Skeletal muscle cell (primary cell): Measurements from ENCODE around the gene SNX6.
"Not testable (repeated sequence)": the region's sequence is repeated elsewhere in the genome, so short reads cannot be mapped to it uniquely, and the experiment has no call there.

Source experiments
- DNase-seq: peaks from one replicate; pipeline ENCODE4 v3.0.0-alpha.2; 2010; ENCODE audit warnings: low read depth
- H3K4me3 ChIP-seq: 2 replicates; pipeline ENCODE4 v1.5.1; 2011; ENCODE audit warnings: low read depth, mild to moderate bottlenecking, control low read depth, low read length, moderate library complexity

SNX6 gene

DNA sequence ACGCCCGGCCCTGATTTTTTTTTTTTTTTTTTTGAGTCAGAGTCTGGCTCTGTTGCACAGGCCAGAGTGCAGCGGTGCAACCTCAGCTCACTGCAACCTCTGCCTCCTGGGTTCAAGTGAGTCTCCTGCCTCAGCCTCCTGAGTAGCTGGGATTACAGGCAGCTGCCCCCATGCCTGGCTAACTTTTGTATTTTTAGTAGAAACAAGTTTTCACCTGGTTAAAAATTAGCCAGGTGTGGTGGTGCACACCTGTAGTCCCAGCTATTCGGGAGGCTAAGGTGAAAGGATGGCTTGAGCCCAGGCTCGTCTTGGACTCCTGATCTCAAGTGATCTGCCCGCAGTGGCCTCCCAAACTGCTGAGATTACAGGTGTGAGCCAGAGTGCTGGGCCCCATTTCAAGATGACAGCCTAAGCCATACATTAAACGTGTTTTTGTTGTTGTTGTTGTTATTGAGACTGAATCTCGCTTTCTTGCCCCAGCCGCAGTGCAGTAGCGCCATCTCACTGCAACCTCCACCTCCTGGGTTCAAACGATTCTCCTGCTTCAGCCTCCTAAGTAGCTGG, 47.7 kb downstream of the SNX6 start:
- no peak for DNase-seq
- H3K4me3 ChIP-seq = no peak overlapping the region

DNA sequence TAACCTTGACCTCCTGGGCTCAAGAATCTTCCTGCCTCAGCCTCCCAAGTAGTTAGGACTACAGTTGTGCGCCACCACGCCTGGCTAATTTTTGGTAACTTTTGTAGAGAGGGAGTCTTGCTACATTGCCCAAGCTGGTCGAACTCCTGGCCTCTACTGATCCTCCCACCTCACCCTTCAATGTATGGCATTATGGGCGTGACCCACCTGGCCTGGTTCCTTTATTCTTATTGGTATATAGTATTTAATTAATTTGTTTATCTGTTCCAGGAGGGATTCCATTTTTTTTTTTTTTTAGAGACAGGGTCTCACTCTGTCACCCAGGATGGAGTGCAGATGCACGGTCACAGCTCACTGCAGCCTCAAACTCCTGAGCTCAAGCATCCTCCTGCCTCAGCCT, 49.6 kb downstream of the SNX6 start:
- no peak overlapping the region for H3K4me3 ChIP-seq
- no peak for DNase-seq

DNA sequence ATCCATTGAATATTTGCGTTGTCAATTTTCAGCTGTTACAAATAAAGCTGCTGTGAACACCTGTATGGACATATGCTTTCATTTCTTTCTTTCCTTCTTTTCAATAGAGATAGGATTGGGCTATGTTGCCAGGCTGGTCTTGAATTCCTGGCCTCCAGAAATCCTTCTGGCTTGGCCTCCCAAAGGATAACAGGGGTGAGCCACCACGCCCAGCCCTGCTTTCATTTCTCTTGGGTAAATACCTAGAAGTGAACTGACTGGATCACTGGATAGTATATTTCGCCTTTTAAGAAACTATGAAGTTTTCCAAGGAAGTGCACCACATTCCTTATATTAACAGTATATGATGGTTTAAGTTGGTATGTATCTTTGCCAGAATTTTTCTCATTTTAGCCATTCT, 58.2 kb downstream of the SNX6 start:
- DNase-seq = no peak
- no peak overlapping the region for H3K4me3 ChIP-seq

DNA sequence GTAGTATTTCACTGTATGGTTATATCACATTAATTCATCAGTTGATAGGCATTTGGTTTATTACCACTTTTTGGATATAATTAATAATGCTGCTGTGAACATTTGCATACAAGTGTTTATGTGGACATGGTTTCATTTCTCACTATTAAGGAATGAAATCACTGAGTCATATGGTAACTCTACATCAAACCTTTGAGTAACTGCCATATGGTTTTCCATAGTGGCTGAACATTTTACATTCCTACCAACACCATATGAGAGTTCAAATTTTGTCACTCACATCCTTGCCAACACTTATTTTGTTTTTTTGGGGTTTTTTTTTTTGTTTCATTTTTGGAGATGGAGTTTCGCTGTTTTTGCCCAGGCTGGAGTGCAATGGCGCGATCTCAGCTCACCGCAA, 60.2 kb downstream of the SNX6 start:
- H3K4me3 ChIP-seq = no peak overlapping the region
- DNase-seq = no peak

DNA sequence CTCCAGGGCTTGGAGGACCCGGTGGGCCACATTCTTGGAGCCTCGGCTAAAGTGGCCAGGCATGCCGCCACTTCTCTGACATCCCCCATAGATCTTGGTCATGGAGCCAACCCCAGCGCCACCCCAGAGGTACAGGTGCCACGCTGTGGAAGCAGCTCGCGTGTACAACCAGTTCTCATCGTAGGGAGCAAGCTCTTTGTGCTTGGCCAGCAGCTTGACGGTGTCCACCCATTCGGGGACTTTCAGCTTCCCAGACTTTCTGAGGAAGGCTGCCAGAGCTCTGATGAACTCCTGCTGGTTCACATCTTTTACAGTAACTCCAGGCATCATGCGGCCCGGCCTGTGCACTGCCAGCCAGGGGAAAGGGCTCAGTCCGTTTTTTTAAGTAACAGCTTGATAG, 61.1 kb downstream of the SNX6 start:
- DNase-seq = no peak
- H3K4me3 ChIP-seq = no peak overlapping the region

DNA sequence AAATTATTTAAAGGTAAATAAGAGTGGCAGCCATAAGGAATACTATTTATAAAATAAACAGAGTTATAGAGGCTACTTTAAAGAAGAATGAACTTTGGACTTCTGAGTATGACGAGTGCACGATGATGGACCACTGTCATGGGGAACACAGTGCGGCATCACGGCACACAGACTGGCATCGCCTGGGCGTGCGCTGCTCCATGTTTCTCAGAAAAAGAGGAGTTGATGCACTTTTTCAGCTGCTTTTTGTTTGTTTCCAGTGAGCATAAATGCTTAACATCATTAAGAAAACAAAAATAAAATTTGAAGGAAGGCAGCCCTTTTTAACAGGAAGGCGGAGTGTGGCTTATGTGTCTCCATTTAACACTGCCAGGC, 67.2 kb downstream of the SNX6 start:
- no peak for DNase-seq
- no peak overlapping the region for H3K4me3 ChIP-seq

DNA sequence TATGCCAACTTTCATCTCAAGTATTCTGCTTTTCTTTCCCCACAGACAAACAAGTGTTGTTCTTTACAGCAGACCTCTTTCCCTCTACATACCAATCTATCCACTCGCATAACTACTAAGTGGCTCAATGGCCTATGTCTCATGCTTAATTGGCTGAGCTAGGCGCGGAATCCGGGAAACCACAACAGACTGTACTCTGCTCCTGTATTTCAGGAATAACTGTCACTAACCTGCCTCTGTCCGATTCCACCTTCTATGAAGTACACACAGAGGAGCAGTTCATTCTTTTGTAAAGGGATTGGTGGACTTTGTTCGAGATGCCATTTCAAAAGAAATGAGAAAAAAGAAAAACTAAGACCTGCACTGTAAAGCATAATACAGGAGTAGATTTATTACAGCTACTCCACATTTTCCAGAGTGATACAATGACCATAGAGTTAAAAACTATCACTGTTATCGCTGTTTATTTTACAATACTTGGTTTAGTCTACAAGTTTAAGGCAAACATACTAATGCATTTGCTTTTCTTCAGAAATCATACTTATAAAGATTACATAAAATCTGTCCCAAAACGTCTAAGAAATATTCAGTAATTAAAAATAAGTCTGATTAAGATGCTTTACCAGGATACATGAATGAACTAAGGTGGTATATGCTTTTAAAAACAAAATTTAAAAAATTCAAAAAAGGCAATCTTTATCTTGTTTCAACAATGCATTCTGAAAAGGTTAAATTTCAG, 67.7 kb downstream of the SNX6 start:
- not testable (repeated sequence) for H3K4me3 ChIP-seq, DNase-seq

DNA sequence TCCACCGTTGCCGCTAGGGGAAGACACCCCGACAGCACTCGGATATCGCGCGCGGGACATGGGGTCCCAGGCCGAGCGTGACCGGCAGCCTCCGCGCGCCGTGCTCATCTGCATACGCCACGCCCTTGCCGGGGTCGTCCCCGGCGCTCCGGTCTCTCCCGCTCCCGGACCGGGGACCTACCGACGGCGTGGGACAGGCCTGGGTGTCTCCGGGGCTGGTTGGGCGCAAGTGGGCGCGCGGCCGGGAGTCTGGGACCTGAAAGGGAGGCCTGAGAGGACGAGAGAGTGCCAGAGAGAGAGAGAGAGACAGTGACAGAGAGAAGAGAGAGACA, 73.5 kb downstream of the SNX6 start:
- DNase-seq, H3K4me3 ChIP-seq: not testable (repeated sequence)

DNA sequence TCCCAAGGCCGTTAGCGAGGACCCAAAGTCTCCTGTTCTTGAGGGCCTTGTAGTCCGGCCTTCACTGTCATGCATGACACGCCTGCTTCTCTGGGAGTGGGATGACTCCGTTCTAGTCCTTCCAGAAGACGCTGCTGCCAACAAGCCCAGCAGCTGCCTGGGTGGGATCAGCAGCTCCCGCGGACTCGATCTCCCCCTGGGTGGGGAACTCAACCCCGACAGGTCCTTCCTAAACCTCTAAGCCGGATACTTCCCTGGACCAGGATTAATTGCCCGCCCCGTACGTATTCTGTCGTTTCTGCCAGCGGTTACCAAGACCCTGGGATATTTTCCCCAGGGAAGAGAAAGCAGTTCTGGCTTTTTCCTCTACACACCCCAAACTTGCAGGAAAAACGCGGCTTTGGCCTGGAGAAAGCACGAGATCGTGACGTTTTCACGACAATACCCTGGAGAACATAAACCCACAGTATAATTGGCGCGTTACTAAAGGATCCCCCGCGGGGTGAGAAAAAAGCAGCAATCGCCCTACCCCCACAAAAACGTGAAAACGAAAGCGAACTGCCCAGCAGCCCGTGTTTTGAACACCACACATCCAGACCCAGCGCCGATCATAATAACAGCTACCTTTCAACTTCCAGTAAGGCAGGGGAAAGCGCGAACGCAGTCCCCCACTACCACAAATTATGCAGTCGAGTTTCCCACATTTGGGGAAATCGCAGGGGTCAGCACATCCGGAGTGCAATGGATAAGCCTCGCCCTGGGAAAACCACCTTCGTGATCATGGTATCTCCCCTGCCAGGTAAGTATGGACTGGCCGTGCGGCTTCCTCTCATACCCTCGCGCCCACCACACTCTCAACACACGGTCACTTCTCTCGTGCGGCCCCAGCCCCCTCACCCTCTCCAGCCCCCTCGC, 74.1 kb downstream of the SNX6 start:
- H3K4me3 ChIP-seq, DNase-seq: not testable (repeated sequence)

DNA sequence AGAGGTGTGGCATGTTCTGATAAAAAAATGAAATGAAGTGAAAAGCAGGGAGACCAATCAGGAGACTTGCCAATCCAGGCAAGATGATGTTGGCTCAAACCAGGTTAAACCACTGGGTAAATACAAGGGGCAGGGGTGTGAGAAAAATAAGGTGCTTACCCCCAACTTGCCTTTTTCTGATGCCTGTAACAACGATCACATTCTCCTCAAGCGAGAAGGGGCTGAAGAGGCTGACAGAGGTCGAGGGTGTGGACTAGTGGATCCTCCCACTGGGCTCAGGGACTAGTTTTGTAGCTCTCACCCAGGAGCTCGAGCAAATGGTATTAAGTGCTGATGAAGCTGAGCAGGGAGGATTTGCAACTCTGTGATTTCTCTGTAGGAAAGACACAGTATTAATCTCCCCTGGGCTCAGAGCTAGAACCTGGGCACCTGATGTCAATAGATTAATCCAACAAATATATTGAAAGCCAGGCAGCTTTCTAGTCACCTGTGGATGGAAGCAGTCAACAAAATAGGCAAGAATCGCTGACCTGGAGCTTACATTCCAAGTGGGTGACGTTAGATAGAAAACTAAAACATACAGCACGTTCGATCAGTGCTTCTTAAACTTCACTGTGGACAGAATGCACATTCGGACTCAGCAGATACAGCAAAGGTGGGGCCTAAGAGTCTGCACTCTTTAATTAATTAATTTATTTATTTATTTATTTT, 75.3 kb downstream of the SNX6 start:
- peak overlapping the region; percentile 9 for H3K4me3 ChIP-seq
- DNase-seq = peak; percentile 29

DNA sequence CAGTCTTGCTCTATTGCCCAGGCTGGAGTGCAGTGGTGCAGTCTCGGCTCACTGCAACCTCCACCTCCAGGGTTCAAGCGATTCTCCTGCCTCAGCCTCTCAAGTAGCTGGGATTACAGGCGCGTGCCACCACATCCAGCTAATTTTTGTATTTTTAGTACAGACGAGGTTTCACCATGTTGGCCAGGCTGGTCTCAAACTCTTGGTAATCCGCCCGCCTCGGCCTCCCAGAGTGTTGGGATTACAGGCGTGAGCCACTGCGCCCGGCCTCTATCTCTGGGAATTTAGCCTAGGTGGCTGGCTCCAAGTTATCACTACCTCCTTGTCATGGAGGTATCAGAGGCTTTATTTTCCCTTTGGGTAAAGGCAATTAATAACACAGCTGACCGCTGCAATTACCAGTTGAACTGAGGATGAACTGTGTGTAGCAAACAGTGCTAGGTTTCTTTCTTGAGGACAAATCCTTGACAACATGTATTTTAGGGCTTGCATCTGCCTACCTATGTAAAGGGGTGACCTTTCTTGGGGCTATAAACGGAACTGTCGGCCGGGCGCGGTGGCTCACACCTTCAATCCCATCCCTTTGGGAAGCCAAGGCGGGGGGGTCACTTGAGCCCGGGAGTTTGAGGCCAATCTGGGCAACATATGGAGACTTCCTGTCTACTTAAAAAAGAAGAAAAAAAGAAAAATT, 80.5 kb downstream of the SNX6 start:
- not testable (repeated sequence) for DNase-seq, H3K4me3 ChIP-seq

DNA sequence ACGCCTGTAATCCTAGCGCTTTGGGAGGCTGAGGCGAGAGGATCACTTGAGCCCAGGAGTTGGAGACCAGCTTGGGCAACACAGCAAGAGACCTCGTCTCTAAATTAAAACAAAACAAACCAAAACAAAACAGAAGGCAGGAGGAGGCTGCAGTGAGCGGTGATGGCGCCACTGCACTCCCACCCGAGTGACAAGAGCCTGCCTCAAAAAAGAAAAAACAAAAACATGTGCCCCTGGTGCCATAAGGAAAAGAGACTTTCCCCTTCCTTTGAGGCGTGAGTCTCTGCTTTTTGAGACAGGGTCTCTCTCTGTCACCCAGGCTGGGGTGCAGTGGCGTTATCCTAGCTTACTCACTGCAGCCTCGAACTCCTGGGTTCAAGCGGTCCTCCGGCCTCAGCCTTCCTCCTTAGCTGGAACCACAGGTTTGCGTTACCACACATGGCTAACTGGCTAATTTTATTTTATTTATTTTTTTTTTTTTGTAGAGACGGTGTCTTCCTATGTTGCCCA, 81.4 kb downstream of the SNX6 start:
- no peak for DNase-seq
- no peak overlapping the region for H3K4me3 ChIP-seq

DNA sequence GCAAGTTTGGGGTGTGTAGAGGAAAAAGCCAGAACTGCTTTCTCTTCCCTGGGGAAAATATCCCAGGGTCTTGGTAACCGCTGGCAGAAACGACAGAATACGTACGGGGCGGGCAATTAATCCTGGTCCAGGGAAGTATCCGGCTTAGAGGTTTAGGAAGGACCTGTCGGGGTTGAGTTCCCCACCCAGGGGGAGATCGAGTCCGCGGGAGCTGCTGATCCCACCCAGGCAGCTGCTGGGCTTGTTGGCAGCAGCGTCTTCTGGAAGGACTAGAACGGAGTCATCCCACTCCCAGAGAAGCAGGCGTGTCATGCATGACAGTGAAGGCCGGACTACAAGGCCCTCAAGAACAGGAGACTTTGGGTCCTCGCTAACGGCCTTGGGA, 82.8 kb downstream of the SNX6 start:
- not testable (repeated sequence) for H3K4me3 ChIP-seq, DNase-seq

DNA sequence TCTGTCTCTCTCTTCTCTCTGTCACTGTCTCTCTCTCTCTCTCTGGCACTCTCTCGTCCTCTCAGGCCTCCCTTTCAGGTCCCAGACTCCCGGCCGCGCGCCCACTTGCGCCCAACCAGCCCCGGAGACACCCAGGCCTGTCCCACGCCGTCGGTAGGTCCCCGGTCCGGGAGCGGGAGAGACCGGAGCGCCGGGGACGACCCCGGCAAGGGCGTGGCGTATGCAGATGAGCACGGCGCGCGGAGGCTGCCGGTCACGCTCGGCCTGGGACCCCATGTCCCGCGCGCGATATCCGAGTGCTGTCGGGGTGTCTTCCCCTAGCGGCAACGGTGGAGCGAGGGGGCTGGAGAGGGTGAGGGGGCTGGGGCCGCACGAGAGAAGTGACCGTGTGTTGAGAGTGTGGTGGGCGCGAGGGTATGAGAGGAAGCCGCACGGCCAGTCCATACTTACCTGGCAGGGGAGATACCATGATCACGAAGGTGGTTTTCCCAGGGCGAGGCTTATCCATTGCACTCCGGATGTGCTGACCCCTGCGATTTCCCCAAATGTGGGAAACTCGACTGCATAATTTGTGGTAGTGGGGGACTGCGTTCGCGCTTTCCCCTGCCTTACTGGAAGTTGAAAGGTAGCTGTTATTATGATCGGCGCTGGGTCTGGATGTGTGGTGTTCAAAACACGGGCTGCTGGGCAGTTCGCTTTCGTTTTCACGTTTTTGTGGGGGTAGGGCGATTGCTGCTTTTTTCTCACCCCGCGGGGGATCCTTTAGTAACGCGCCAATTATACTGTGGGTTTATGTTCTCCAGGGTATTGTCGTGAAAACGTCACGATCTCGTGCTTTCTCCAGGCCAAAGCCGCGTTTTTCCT, 83.4 kb downstream of the SNX6 start:
- H3K4me3 ChIP-seq, DNase-seq: not testable (repeated sequence)

DNA sequence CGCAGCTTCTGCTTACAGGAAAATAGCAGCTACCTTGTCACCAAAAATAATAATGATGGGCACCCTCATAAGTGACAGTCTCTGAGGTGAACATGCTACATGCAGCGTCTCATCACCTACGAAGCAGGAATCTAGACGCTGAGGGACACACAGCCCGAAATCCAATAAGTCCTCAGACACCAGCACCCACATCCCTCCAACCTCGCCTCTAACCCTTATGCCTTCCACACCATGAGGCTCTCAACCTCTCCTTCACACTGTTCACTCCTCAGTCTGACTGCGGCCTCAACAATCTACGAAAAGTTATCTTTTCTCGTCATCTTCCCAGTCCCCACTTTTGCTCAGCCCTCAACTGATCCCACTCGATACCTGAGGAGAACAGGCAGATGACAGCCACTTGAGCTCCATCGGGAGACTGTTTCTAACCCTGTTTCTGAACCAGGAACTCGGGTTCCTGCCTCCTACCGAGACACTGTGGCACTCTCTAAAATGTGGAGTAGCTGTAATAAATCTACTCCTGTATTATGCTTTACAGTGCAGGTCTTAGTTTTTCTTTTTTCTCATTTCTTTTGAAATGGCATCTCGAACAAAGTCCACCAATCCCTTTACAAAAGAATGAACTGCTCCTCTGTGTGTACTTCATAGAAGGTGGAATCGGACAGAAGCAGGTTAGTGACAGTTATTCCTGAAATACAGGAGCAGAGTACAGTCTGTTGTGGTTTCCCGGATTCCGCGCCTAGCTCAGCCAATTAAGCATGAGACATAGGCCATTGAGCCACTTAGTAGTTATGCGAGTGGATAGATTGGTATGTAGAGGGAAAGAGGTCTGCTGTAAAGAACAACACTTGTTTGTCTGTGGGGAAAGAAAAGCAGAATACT, 89.5 kb downstream of the SNX6 start:
- DNase-seq = not testable (repeated sequence)
- peak overlapping the region; percentile 90 for H3K4me3 ChIP-seq

DNA sequence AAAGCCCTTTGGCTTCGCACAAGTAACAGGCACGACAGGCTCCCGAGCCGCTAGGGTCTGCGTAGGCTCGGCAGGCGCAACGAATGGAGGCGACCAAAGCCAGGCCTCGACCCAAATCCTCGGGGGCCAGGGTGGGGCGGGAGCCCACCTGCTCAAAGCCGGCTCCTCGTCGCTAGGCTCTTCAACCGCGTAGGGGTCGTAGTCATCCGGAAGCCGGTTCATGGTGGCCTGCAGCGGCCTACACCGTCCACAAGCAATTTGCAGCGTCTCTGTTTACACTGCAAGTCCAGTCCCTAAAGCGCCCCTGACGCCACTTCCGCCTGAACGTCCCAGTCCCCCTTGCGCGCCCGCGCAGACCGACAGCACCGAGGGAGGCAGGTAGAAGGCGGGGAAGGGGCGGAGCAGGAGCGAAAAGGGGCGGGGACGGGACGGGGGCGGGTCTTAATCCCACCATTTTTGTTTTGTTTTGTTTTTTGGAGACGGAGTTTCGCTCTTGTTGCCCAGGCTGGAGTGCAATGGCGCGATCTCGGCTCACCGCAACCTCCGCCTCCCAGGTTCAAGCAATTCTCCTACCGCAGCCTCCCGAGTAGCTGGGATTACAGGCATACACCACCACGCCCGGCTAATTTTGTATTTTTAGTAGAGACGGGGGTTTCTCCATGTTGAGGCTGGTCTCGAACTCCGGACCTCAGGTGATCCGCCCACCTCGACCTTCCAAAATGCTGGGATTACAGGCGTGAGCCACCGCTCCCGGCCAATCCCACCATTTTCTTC, 90.4 kb downstream of the SNX6 start, which contains the start of gene EAPP:
EAPP (minus strand) TSS at position 295 of the 774 bp plus-strand sequence; CDS start at position 222, 73 bp downstream.
- DNase-seq = peak; percentile 91
- H3K4me3 ChIP-seq = peak within 1 kb of the TSS; percentile 90
